Gastroesophageal sphincter (tissue), 3 donors: Measurements from ENCODE around the gene CNKSR2.

Source experiments
- EP300 ChIP-seq: sonication (generic); formaldehyde crosslinking; IDR thresholded peaks from one replicate; pipeline ENCODE4 v1.6.1; 2017; ENCODE audit warnings: antibody characterized with exemption, mild to moderate bottlenecking
- POLR2A ChIP-seq, 2 donors: fragments of 450-650 bp; IDR thresholded peaks; one replicate each; pipeline ENCODE4 v1.6.1; 2017; ENCODE audit warnings: antibody characterized with exemption in 2 of 2, mild to moderate bottlenecking in 2 of 2, moderate library complexity in 1 of 2
- POLR2AphosphoS5 ChIP-seq: sonication (generic); formaldehyde crosslinking; IDR thresholded peaks from one replicate; pipeline ENCODE4 v1.6.1; 2017; ENCODE audit warnings: antibody characterized with exemption
- TF ChIP-seq, protein P1 (sequence below), 4 experiments: fragments of 200-600 bp in 2 of 4; fragments of 450-650 bp in 2 of 4; sonication (generic) in 1 of 4; IDR thresholded peaks; one replicate each; pipeline ENCODE4 v1.5.1; 2017 to 2019; ENCODE audit warnings: antibody characterized with exemption in 4 of 4, mild to moderate bottlenecking in 2 of 4, moderate library complexity in 2 of 4

DNA sequence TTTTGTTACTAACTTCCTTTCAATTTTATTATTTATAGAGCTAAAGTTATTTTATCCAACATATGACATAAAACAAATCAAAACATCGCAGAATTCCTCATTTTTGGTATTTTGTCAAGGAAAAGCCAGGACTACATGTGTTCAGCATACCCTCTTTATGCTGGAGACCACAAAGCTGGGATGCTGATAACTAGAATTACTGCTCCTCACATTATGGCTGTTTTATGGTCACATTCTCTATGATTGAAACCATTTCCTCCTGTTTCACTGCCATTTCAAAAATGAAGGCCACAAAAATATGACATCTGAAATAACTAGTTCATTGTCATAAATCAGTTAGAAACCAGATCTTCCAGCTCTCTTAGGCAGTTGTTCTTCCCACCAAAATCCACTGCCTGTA lies 242.2 kb downstream of the CNKSR2 start:
- TF ChIP-seq POLR2AphosphoS5 (no peak), EP300 (no peak), POLR2A (IDR thresholded peaks at IDR 0.05) (no peak)
- TF ChIP-seq, protein P1, sequence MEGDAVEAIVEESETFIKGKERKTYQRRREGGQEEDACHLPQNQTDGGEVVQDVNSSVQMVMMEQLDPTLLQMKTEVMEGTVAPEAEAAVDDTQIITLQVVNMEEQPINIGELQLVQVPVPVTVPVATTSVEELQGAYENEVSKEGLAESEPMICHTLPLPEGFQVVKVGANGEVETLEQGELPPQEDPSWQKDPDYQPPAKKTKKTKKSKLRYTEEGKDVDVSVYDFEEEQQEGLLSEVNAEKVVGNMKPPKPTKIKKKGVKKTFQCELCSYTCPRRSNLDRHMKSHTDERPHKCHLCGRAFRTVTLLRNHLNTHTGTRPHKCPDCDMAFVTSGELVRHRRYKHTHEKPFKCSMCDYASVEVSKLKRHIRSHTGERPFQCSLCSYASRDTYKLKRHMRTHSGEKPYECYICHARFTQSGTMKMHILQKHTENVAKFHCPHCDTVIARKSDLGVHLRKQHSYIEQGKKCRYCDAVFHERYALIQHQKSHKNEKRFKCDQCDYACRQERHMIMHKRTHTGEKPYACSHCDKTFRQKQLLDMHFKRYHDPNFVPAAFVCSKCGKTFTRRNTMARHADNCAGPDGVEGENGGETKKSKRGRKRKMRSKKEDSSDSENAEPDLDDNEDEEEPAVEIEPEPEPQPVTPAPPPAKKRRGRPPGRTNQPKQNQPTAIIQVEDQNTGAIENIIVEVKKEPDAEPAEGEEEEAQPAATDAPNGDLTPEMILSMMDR (IDR thresholded peaks at IDR 0.05) = no peak
